Mesenchymal stem cell (in vitro differentiated cells and primary cell): ENCODE measurements around the gene DBET.
"Not testable (repeated sequence)": the region's sequence is repeated elsewhere in the genome, so short reads cannot be mapped to it uniquely, and the experiment has no call there.

Experiments used
- DNase-seq: peaks from one replicate; pipeline ENCODE4 v3.0.0-alpha.2; 2013
- H2AFZ ChIP-seq: one replicate; pipeline ENCODE4 v1.6.1; 2013; ENCODE audit warnings: low read depth, mild to moderate bottlenecking, control low read depth, inconsistent platforms, low read length, moderate library complexity
- H2AK5ac ChIP-seq: 2 replicates; pipeline ENCODE4 v1.6.1; 2013; ENCODE audit warnings: low read length, moderate library complexity, mild to moderate bottlenecking, inconsistent platforms; ENCODE audit not compliant: severe bottlenecking
- H2BK120ac ChIP-seq: one replicate; pipeline ENCODE4 v1.6.1; 2013; ENCODE audit warnings: low read depth, mild to moderate bottlenecking, inconsistent platforms, low read length, moderate library complexity
- H2BK12ac ChIP-seq, 2 experiments: one replicate each; pipeline ENCODE4 v1.6.1; 2013; ENCODE audit warnings: inconsistent platforms in 2 of 2, low read length in 2 of 2, mild to moderate bottlenecking in 2 of 2, moderate library complexity in 2 of 2, control low read depth in 1 of 2
- H2BK15ac ChIP-seq: one replicate; pipeline ENCODE4 v1.6.1; 2013; ENCODE audit warnings: mild to moderate bottlenecking, low read depth, inconsistent platforms; ENCODE audit not compliant: poor library complexity, severe bottlenecking
- H2BK5ac ChIP-seq: 2 replicates; pipeline ENCODE4 v1.6.1; 2013; ENCODE audit warnings: low read depth, mild to moderate bottlenecking, low read length, control low read depth, inconsistent platforms; ENCODE audit not compliant: poor library complexity, severe bottlenecking
- H3K14ac ChIP-seq, 2 experiments: one replicate each; pipeline ENCODE4 v1.6.1; 2013; ENCODE audit warnings: inconsistent platforms in 2 of 2, low read length in 2 of 2, control low read depth in 1 of 2, mild to moderate bottlenecking in 1 of 2, moderate library complexity in 1 of 2
- H3K18ac ChIP-seq, 2 experiments: one replicate each; pipeline ENCODE4 v1.6.1; 2013; ENCODE audit warnings: inconsistent platforms in 2 of 2, low read length in 2 of 2, control low read depth in 1 of 2, low read depth in 1 of 2, mild to moderate bottlenecking in 1 of 2
- H3K23ac ChIP-seq, 2 experiments: one replicate each; pipeline ENCODE4 v1.6.1; 2013; ENCODE audit warnings: inconsistent platforms in 2 of 2, low read length in 2 of 2, mild to moderate bottlenecking in 2 of 2, moderate library complexity in 2 of 2, control low read depth in 1 of 2
- H3K27ac ChIP-seq: 2 replicates; pipeline ENCODE4 v1.5.1; 2013; ENCODE audit warnings: mild to moderate bottlenecking, moderate library complexity, low read length, control low read depth, inconsistent platforms; ENCODE audit not compliant: poor library complexity, severe bottlenecking
- H3K27me3 ChIP-seq, 2 experiments: 2 replicates each; pipeline versions ENCODE4 v1.6.1 to v1.7.0; 2013; ENCODE audit warnings: low read length in 2 of 2, mild to moderate bottlenecking in 2 of 2, moderate library complexity in 2 of 2, control low read depth in 1 of 2, inconsistent platforms in 1 of 2; ENCODE audit not compliant: control insufficient read depth in 1 of 2, insufficient read depth in 1 of 2
- H3K36me3 ChIP-seq, 2 experiments: 2 replicates each; pipeline versions ENCODE4 v1.6.1 to v1.7.0; 2013; ENCODE audit warnings: low read length in 2 of 2, control low read depth in 1 of 2, inconsistent platforms in 1 of 2, low read depth in 1 of 2, mild to moderate bottlenecking in 1 of 2; ENCODE audit not compliant: insufficient read depth in 2 of 2, control insufficient read depth in 1 of 2
- H3K4ac ChIP-seq, 2 experiments: one replicate each; pipeline ENCODE4 v1.6.1; 2013; ENCODE audit warnings: inconsistent platforms in 2 of 2, low read length in 2 of 2, mild to moderate bottlenecking in 2 of 2, moderate library complexity in 2 of 2, control low read depth in 1 of 2, low read depth in 1 of 2
- H3K4me1 ChIP-seq: 2 replicates; pipeline ENCODE4 v1.6.1; 2013; ENCODE audit warnings: low read depth, low read length, control low read depth; ENCODE audit not compliant: control insufficient read depth, insufficient read depth
- H3K4me2 ChIP-seq: 2 replicates; pipeline ENCODE4 v1.6.1; 2013; ENCODE audit warnings: low read length, mild to moderate bottlenecking, inconsistent platforms; ENCODE audit not compliant: poor library complexity, severe bottlenecking
- H3K4me3 ChIP-seq, 2 experiments: 2 replicates each; pipeline versions ENCODE4 v1.5.1 to v1.7.0; 2013; ENCODE audit warnings: low read length in 2 of 2, mild to moderate bottlenecking in 2 of 2, control low read depth in 1 of 2, low read depth in 1 of 2; ENCODE audit not compliant: insufficient read depth in 1 of 2
- H3K79me1 ChIP-seq: replicated peaks from 2 replicates; pipeline ENCODE4 v1.6.1; 2013; ENCODE audit warnings: mild to moderate bottlenecking, control low read depth, low read length, inconsistent platforms; ENCODE audit not compliant: poor library complexity, severe bottlenecking
- H3K9ac ChIP-seq: 2 replicates; pipeline ENCODE4 v1.7.0; 2013; ENCODE audit warnings: mild to moderate bottlenecking, low read length, moderate library complexity
- H3K9me3 ChIP-seq: 2 replicates; pipeline ENCODE4 v1.7.0; 2013; ENCODE audit warnings: mild to moderate bottlenecking, low read length; ENCODE audit not compliant: control insufficient read depth
- H4K8ac ChIP-seq: one replicate; pipeline ENCODE4 v1.6.1; 2013; ENCODE audit warnings: inconsistent platforms, mild to moderate bottlenecking, low read length, moderate library complexity
- H4K91ac ChIP-seq: one replicate; pipeline ENCODE4 v1.6.1; 2013; ENCODE audit warnings: mild to moderate bottlenecking, low read length, inconsistent platforms
- WGBS: methylation state at CpG from one replicate; pipeline ENCODE4 v1.1.7; 2013; ENCODE audit warnings: mixed read lengths; 5-methylcytosine and 5-hydroxymethylcytosine counted together

DBET gene

DNA sequence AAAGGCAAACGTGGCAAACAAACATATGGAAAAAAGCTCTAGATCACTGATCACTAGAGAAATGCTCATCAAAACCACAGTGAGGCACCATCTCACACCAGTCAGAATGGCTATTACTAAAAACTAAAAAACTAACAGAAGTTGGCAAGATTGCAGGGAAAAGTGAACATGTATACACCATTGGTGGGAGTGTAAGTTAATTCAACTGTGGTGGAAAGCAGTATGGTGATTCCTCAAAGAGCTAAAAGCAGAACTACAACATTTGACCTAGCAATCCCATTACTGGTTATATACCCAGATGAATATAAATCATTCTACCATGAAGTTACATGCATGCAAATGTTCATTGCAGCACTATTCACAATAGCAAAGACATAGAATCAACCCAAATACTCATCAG is 29.7 kb downstream of the DBET start:
- H3K14ac ChIP-seq, H2BK15ac ChIP-seq, H3K9ac ChIP-seq, H2AFZ ChIP-seq, H3K4me1 ChIP-seq, H3K23ac ChIP-seq, H2BK5ac ChIP-seq, H3K9me3 ChIP-seq, H3K27me3 ChIP-seq, DNase-seq, H4K8ac ChIP-seq, H3K4ac ChIP-seq, H3K27ac ChIP-seq, H2BK120ac ChIP-seq, H3K18ac ChIP-seq, H4K91ac ChIP-seq, H3K79me1 ChIP-seq, H3K36me3 ChIP-seq, H3K4me2 ChIP-seq, H2AK5ac ChIP-seq, H2BK12ac ChIP-seq, H3K4me3 ChIP-seq: not testable (repeated sequence)
- WGBS: no CpG with 5 or more reads among the region's 1 CpG

DNA sequence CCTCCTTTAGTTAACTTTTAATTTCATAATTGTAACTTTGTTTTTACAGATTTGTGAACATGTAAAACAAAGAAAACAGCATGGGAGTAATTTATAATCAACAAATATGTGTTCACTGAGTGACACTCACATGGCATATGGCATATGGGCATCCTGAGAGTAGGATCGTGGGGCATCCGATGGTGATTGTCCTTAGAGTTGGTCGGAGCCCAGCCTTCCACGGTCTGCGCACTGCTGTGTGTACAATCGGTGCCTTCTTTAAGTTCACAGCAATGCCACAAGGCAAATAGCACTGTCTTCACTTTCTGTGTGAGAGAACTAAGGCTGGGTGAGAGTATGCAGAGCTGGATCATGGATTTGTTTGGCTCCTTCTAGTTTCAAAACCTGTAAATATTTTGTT is 31.0 kb downstream of the DBET start:
- not testable (repeated sequence) for H3K9ac ChIP-seq, H3K27me3 ChIP-seq, H3K14ac ChIP-seq, H2BK12ac ChIP-seq, H3K4me3 ChIP-seq, H3K4ac ChIP-seq, H3K36me3 ChIP-seq, H3K9me3 ChIP-seq, H3K4me2 ChIP-seq, H3K4me1 ChIP-seq, H2AK5ac ChIP-seq, H2BK5ac ChIP-seq, H4K91ac ChIP-seq, H3K23ac ChIP-seq, DNase-seq, H3K79me1 ChIP-seq, H4K8ac ChIP-seq, H2AFZ ChIP-seq, H3K18ac ChIP-seq, H2BK15ac ChIP-seq, H2BK120ac ChIP-seq, H3K27ac ChIP-seq
- no CpG with 5 or more reads among the region's 6 CpGs for WGBS

DNA sequence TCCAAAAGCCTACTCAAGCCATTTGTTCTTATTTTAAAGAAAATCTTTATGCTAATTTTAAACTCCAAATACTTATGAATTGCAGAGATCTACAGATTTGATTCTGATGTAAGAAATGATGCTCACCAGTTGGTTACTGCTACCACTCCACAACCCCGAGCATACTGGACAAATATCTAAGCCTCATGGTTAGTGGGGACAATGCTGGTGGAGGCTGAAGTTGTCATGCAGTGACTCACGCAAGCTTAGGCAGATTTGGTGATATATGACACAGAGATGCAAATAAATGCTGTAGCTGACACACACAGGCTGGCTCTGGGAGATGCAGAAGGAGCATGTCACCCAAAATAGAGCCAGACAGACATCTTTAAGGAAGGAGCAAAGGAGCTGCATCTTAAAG is 35.3 kb downstream of the DBET start:
- not testable (repeated sequence) for H2BK120ac ChIP-seq, H3K18ac ChIP-seq, H2BK12ac ChIP-seq, DNase-seq, H3K36me3 ChIP-seq, H4K8ac ChIP-seq, H3K4ac ChIP-seq, H2AK5ac ChIP-seq, H3K79me1 ChIP-seq, H3K27ac ChIP-seq, H3K9ac ChIP-seq, H3K23ac ChIP-seq, H3K14ac ChIP-seq, H4K91ac ChIP-seq, H2AFZ ChIP-seq, H2BK15ac ChIP-seq, H3K4me2 ChIP-seq, H3K27me3 ChIP-seq, H3K4me1 ChIP-seq, H3K4me3 ChIP-seq, H3K9me3 ChIP-seq, H2BK5ac ChIP-seq
- WGBS: no CpG with 5 or more reads among the region's 2 CpGs

DNA sequence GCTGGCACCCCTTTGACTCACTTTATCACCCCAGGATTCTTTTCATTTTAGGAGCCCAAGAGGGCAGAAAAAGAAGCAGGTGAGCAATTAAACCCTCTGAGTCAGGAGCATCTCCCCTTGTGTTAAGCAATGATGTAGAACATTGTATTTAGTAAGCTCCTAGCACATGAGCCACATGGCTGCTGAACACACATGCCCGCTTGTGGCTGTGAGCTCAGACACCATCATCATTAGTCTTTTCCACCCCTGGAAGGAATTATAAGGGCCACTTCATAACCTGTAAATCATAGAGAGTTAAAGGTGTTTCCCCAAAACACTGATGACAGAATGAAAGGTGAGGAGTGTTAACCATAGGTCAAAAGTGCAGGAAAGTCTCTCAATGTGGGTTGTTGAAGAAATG is 37.2 kb downstream of the DBET start:
- no CpG with 5 or more reads among the region's 1 CpG for WGBS
- not testable (repeated sequence) for H3K4me1 ChIP-seq, DNase-seq, H3K14ac ChIP-seq, H3K23ac ChIP-seq, H2AFZ ChIP-seq, H2AK5ac ChIP-seq, H4K91ac ChIP-seq, H4K8ac ChIP-seq, H3K4me2 ChIP-seq, H3K36me3 ChIP-seq, H3K4ac ChIP-seq, H3K4me3 ChIP-seq, H2BK15ac ChIP-seq, H3K9ac ChIP-seq, H3K9me3 ChIP-seq, H3K27ac ChIP-seq, H3K27me3 ChIP-seq, H2BK120ac ChIP-seq, H3K79me1 ChIP-seq, H2BK5ac ChIP-seq, H2BK12ac ChIP-seq, H3K18ac ChIP-seq
